HEK293T (cell line): Measurements from ENCODE around the gene METTL16.

Source experiments
- CTCF ChIA-PET: fragments of 350-600 bp; formaldehyde crosslinking; extraction: SDS; loops from one replicate; lab custom pipeline; 2021; ENCODE audit warnings: antibody characterized with exemption, inconsistent platforms; lab: Yijun Ruan, JAX
- POLR2A ChIA-PET: fragments of 350-600 bp; formaldehyde crosslinking; extraction: SDS; loops from one replicate; lab custom pipeline; 2020; ENCODE audit warnings: antibody characterized with exemption, inconsistent platforms; lab: Yijun Ruan, JAX
- DNase-seq: peaks from one replicate; pipeline ENCODE4 v3.0.0; 2012; ENCODE audit warnings: mixed read lengths; ENCODE audit errors: extremely low spot score
- ARNT ChIP-seq: fragments of 450-650 bp; IDR thresholded peaks from 2 replicates; pipeline ENCODE4 v1.6.1; 2017; ENCODE audit warnings: mild to moderate bottlenecking
- BHLHE40 ChIP-seq: fragments of 450-650 bp; IDR thresholded peaks from 2 replicates; pipeline ENCODE4 v1.6.1; 2016; ENCODE audit warnings: mild to moderate bottlenecking, moderate library complexity, borderline replicate concordance
- CTBP1 ChIP-seq: fragments of 450-650 bp; IDR thresholded peaks from 2 replicates; pipeline ENCODE4 v1.6.1; 2016; ENCODE audit warnings: borderline replicate concordance
- ELF4 ChIP-seq: fragments of 450-650 bp; IDR thresholded peaks from 2 replicates; pipeline ENCODE4 v1.6.1; 2017; ENCODE audit warnings: antibody characterized with exemption
- FOXA1 ChIP-seq: fragments of 450-650 bp; IDR thresholded peaks from 2 replicates; pipeline ENCODE4 v1.6.1; 2016; ENCODE audit warnings: mild to moderate bottlenecking
- FOXK2 ChIP-seq: fragments of 450-650 bp; IDR thresholded peaks from 2 replicates; pipeline ENCODE4 v1.6.1; 2016; ENCODE audit warnings: mild to moderate bottlenecking
- FOXM1 ChIP-seq: fragments of 450-650 bp; IDR thresholded peaks from 2 replicates; pipeline ENCODE4 v1.6.1; 2017; ENCODE audit warnings: mild to moderate bottlenecking, borderline replicate concordance
- HDGF ChIP-seq: fragments of 450-650 bp; IDR thresholded peaks from 2 replicates; pipeline ENCODE4 v1.6.1; 2017; ENCODE audit warnings: antibody characterized with exemption, borderline replicate concordance
- L3MBTL2 ChIP-seq: fragments of 450-650 bp; conservative IDR thresholded peaks from 2 replicates; pipeline ENCODE4 v1.6.1; 2016; ENCODE audit warnings: mild to moderate bottlenecking
- LEF1 ChIP-seq: fragments of 450-650 bp; IDR thresholded peaks from 2 replicates; pipeline ENCODE4 v1.6.1; 2017; ENCODE audit warnings: mild to moderate bottlenecking, borderline replicate concordance
- NFRKB ChIP-seq: fragments of 450-650 bp; IDR thresholded peaks from 2 replicates; pipeline ENCODE4 v1.6.1; 2016; ENCODE audit warnings: mild to moderate bottlenecking, moderate library complexity
- PKNOX1 ChIP-seq: fragments of 450-650 bp; IDR thresholded peaks from 2 replicates; pipeline ENCODE4 v1.6.1; 2016
- SP1 ChIP-seq: fragments of 450-650 bp; IDR thresholded peaks from 2 replicates; pipeline ENCODE4 v1.6.1; 2017
- SUZ12 ChIP-seq: fragments of 450-650 bp; IDR thresholded peaks from 2 replicates; pipeline ENCODE4 v1.6.1; 2016; ENCODE audit warnings: mild to moderate bottlenecking
- TARDBP ChIP-seq: fragments of 450-650 bp; IDR thresholded peaks from 2 replicates; pipeline ENCODE4 v1.6.1; 2016
- ZNF384 ChIP-seq: fragments of 450-650 bp; IDR thresholded peaks from 2 replicates; pipeline ENCODE4 v1.6.1; 2016

The METTL16 gene

DNA sequence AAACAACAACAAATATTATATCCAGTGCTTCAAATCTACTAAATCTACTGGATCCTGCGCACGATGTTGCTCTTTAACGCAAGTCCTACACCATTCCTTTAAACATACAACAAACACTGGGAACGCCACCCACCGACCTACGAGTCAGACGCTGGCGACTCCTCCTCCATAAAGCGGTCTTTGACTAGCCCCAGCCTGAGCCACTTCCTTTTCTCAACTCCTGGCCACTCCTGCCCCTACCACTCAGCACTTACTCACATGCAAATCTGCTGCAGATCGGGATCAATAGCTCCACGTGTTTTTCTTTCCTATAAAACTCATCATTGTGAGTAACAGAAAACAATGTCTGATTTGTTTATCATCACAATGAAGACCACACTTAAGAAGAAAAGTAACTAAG lies 78.0 kb downstream of the METTL16 start:
- POLR2A ChIA-PET: no interaction called here
- TF ChIP-seq SP1: no peak
- no peak for TF ChIP-seq FOXA1
- no peak for TF ChIP-seq ARNT
- no peak for TF ChIP-seq CTBP1
- TF ChIP-seq HDGF: no peak
- TF ChIP-seq SUZ12: no peak
- TF ChIP-seq ELF4: no peak
- no peak for TF ChIP-seq NFRKB
- TF ChIP-seq L3MBTL2: no peak
- no peak for TF ChIP-seq FOXK2
- no peak for TF ChIP-seq ZNF384
- TF ChIP-seq BHLHE40: no peak
- CTCF ChIA-PET: no interaction called here
- DNase-seq: no peak

DNA sequence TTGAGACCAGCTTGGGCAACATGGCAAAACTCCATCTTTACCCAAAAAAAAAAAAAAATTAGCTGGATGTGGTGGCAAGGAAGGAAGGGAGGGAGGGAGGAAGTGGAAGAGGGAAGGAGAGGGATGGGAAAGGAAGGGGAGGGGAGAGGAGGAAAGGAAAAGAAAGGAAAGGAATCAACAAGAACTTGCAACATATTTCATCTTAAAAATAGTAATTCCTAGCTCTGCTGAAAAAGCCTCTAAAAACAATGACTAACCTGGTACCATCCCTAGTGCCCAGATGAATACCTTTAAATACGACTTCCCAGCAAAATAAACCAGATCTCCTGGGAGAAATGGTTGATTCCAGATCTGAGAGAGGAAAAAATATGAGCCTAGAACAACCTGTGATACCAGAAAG lies 83.8 kb downstream of the METTL16 start:
- TF ChIP-seq BHLHE40 (no peak), LEF1 (no peak), ZNF384 (no peak), HDGF (no peak), TARDBP (no peak)
- CTCF ChIA-PET: interaction anchor here (0.7 to 1.4 kb wide), 3 partner anchors 12 to 45 kb away, joined by 3 read pairs; no protein-coding TSS in a partner anchor

GRCh38 chr17:2427215-2427614 lies 84.5 kb downstream of the METTL16 start:
- POLR2A ChIA-PET: interaction anchor here (0.8 kb wide), 1 partner anchor 8 kb away, joined by 3 read pairs; no protein-coding TSS in a partner anchor
- DNase-seq: no peak
- CTCF ChIA-PET: interaction anchor here (0.7 to 1.4 kb wide), 2 partner anchors 21 to 44 kb away, joined by 3 read pairs; no protein-coding TSS in a partner anchor
- no peak for TF ChIP-seq FOXK2
- no peak for TF ChIP-seq TARDBP
- TF ChIP-seq FOXA1: no peak

More for the DNA sequence above, 83.8 kb downstream of the METTL16 start:
- POLR2A ChIA-PET: interaction anchor here (0.8 kb wide), 1 partner anchor 9 kb away, joined by 3 read pairs; no protein-coding TSS in a partner anchor
- no peak for DNase-seq

GRCh38 chr17:2423271-2423670 lies 88.4 kb downstream of the METTL16 start:
- CTCF ChIA-PET: no interaction called here
- no peak for DNase-seq
- TF ChIP-seq ARNT: no peak
- TF ChIP-seq BHLHE40: no peak
- TF ChIP-seq TARDBP: no peak
- no peak for TF ChIP-seq PKNOX1
- no peak for TF ChIP-seq ZNF384
- no peak for TF ChIP-seq FOXK2
- POLR2A ChIA-PET: no interaction called here

DNA sequence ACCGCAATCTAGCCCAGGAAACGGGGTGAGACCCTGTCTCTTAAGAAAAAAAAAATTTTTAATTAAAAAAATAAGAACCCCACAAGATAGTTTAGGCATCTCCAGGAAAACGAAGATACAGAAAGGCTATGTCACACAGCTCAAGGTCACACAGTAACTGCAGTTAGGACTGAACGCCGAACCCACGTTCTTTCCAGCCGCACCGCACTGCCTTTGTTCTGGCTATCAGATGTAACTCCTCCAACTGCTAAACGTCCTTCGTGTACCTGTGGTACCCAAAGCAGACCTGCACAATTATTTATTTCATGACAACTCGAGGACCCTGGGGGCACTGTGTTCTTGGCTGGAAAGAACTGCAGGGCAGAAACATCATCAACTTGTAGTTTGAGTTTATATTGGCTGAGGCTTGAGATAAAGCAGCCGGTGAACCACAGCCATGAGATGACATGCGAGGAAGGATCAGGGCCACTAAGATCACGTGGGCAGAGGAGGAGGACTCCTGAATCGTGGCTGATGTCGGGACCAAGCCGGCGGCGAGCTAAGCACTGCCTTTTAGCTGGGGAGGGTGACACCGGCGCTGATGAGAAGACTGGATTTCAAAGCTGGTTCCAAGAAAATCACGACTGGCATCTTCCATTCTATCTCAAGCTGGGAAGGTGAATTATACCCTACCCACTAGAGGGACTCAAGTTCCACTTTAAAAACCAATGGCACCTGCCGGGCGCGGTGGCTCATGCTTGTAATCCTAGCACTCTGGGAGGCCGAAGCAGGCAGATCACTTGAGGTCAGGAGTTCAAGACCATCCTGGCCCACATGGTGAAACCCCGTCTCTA lies 90.2 kb downstream of the METTL16 start:
- CTCF ChIA-PET: interaction anchor here (0.6 to 0.9 kb wide), 3 partner anchors 14 to 68 kb away, joined by 3 read pairs; no protein-coding TSS in a partner anchor
- POLR2A ChIA-PET: no interaction called here
- TF ChIP-seq CTBP1 (no peak), FOXK2 (no peak), SP1 (no peak), ELF4 (no peak), FOXM1 (no peak), BHLHE40 (no peak), NFRKB (no peak), LEF1 (no peak), L3MBTL2 (no peak), HDGF (no peak), SUZ12 (no peak), PKNOX1 (no peak), FOXA1 (no peak), ZNF384 (no peak)
- DNase-seq: no peak

GRCh38 chr17:2420176-2420575 lies 91.5 kb downstream of the METTL16 start:
- DNase-seq: no peak
- POLR2A ChIA-PET: interaction anchor here (2.0 kb wide), 1 partner anchor 38 kb away, joined by 4 read pairs; no protein-coding TSS in a partner anchor
- CTCF ChIA-PET: no interaction called here
- no peak for TF ChIP-seq FOXM1
- no peak for TF ChIP-seq TARDBP
- no peak for TF ChIP-seq HDGF
- TF ChIP-seq NFRKB: no peak
- no peak for TF ChIP-seq ZNF384
- no peak for TF ChIP-seq LEF1
- no peak for TF ChIP-seq ELF4
- TF ChIP-seq FOXK2: no peak
- TF ChIP-seq L3MBTL2: no peak
- no peak for TF ChIP-seq SP1
- TF ChIP-seq PKNOX1: no peak
- TF ChIP-seq CTBP1: no peak
- no peak for TF ChIP-seq FOXA1
- no peak for TF ChIP-seq SUZ12
- TF ChIP-seq BHLHE40: no peak
- no peak for TF ChIP-seq ARNT
